Mesendoderm (in vitro differentiated cells): ENCODE measurements around the gene TNFRSF12A.
A peak's percentile ranks its signal among the peaks of the same experiment; 100 is the strongest.

Source experiments
- DNase-seq: peaks from one replicate; pipeline ENCODE4 v3.0.0; 2013
- H2AK5ac ChIP-seq: 2 replicates; pipeline ENCODE4 v1.6.1; 2013; ENCODE audit warnings: low read length, inconsistent platforms
- H2BK120ac ChIP-seq: 2 replicates; pipeline ENCODE4 v1.6.1; 2013; ENCODE audit warnings: low read depth, mild to moderate bottlenecking, low read length, moderate library complexity, mixed read lengths
- H2BK15ac ChIP-seq: replicated peaks from 2 replicates; pipeline ENCODE4 v1.6.1; 2013; ENCODE audit warnings: low read depth, mild to moderate bottlenecking, moderate library complexity
- H2BK5ac ChIP-seq: 2 replicates; pipeline ENCODE4 v1.6.1; 2013; ENCODE audit warnings: low read length, inconsistent platforms
- H3K18ac ChIP-seq: 2 replicates; pipeline ENCODE4 v1.6.1; 2013; ENCODE audit warnings: mild to moderate bottlenecking, low read length, mixed read lengths
- H3K23ac ChIP-seq: one replicate; pipeline ENCODE4 v1.6.1; 2013; ENCODE audit warnings: low read length
- H3K27ac ChIP-seq: 2 replicates; pipeline ENCODE4 v1.5.1; 2013; ENCODE audit warnings: low read depth, mild to moderate bottlenecking, inconsistent platforms, low read length, moderate library complexity
- H3K27me3 ChIP-seq: 2 replicates; pipeline ENCODE4 v1.6.1; 2013; ENCODE audit warnings: low read length, control low read depth, mild to moderate bottlenecking, inconsistent platforms; ENCODE audit not compliant: insufficient read depth, poor library complexity
- H3K36me3 ChIP-seq: 2 replicates; pipeline ENCODE4 v1.6.1; 2013; ENCODE audit warnings: low read length, inconsistent platforms; ENCODE audit not compliant: control insufficient read depth, insufficient read depth
- H3K4ac ChIP-seq: one replicate; pipeline ENCODE4 v1.6.1; 2013; ENCODE audit warnings: low read depth, mild to moderate bottlenecking, low read length, moderate library complexity
- H3K4me1 ChIP-seq: 2 replicates; pipeline ENCODE4 v1.6.1; 2013; ENCODE audit warnings: low read depth, low read length, inconsistent platforms; ENCODE audit not compliant: control insufficient read depth
- H3K4me2 ChIP-seq: 2 replicates; pipeline ENCODE4 v1.6.1; 2013; ENCODE audit warnings: low read length
- H3K4me3 ChIP-seq: 2 replicates; pipeline ENCODE4 v1.5.1; 2013; ENCODE audit warnings: mild to moderate bottlenecking, low read length
- H3K56ac ChIP-seq: one replicate; pipeline ENCODE4 v1.6.1; 2013; ENCODE audit warnings: low read length
- H3K79me1 ChIP-seq: 2 replicates; pipeline ENCODE4 v1.6.1; 2013; ENCODE audit warnings: low read length, inconsistent platforms
- H3K79me2 ChIP-seq: 2 replicates; pipeline ENCODE4 v1.6.1; 2013; ENCODE audit warnings: mild to moderate bottlenecking, low read length; ENCODE audit not compliant: control insufficient read depth, insufficient read depth
- H3K9ac ChIP-seq: 2 replicates; pipeline ENCODE4 v1.6.1; 2013; ENCODE audit warnings: low read length, inconsistent platforms
- H4K5ac ChIP-seq: one replicate; pipeline ENCODE4 v1.6.1; 2013; ENCODE audit warnings: low read length
- H4K8ac ChIP-seq: one replicate; pipeline ENCODE4 v1.6.1; 2013; ENCODE audit warnings: low read depth, mild to moderate bottlenecking, control low read depth, low read length, moderate library complexity
- WGBS: extraction: QIAGEN DNeasy Blood & Tissue Kit; methylation state at CpG from one replicate; pipeline ENCODE4 v1.1.7; 2013; ENCODE audit warnings: low lambda C conversion rate, missing lambda C conversion rate; ENCODE audit not compliant: insufficient coverage; ENCODE audit errors: extremely low coverage; 5-methylcytosine and 5-hydroxymethylcytosine counted together

The TNFRSF12A gene

GRCh38 chr16:2996298-2996697, 23.9 kb upstream of the TNFRSF12A start:
- Histone ChIP-seq H3K4me3 (no peak overlapping the region), H2BK5ac (no peak overlapping the region), H3K4ac (no peak overlapping the region), H4K5ac (no peak overlapping the region), H3K36me3 (no peaks in the 10 kb centered on the region), H3K27ac (no peak overlapping the region), H3K79me1 (no peaks in the 10 kb centered on the region), H2BK15ac (no peak overlapping the region), H3K23ac (no peak overlapping the region), H4K8ac (no peak overlapping the region), H2AK5ac (no peak overlapping the region), H3K56ac (peak overlapping the region; percentile 25), H3K4me1 (no peaks in the 10 kb centered on the region), H3K4me2 (no peak overlapping the region), H3K18ac (no peak overlapping the region), H3K9ac (no peak overlapping the region), H2BK120ac (no peak overlapping the region), H3K79me2 (no peaks in the 10 kb centered on the region), H3K27me3 (no peaks in the 10 kb centered on the region)
- no CpG with 5 or more reads among the region's 13 CpGs for WGBS
- no peak for DNase-seq

- no peak overlapping the region for H4K5ac ChIP-seq
- WGBS, result no CpG with 5 or more reads among the region's 6 CpGs
These were observed 20.2 kb upstream of the TNFRSF12A start for GRCh38 chr16:2999929-3000328.

DNA sequence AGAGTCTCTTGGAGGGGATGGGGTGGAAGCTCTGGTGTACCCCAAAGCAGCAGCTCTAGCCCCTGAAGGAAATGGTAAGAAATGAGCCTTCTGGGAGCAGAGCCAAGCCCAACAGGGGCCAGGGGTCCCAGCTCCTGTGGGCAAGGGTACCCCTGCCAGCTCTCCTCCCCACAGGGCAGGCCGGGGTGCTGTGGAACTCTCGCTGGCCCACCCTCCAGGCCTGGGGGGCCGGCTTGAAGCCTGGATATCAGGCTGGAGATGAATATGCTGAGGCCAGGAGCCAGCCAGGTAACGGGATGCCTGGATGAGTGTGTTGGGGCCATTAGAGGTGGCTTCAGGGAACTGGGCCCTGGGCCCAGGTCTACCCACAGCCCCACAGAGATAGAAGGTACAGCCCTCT, 19.6 kb upstream of the TNFRSF12A start:
- Histone ChIP-seq H3K79me1 (no peaks in the 10 kb centered on the region), H3K27me3 (no peaks in the 10 kb centered on the region), H3K9ac (no peak overlapping the region), H3K4me3 (no peak overlapping the region), H2BK120ac (no peak overlapping the region), H3K4me2 (no peak overlapping the region), H3K4me1 (no peaks in the 10 kb centered on the region), H3K79me2 (no peaks in the 10 kb centered on the region), H4K5ac (no peak overlapping the region), H4K8ac (no peak overlapping the region), H3K27ac (no peak overlapping the region), H3K18ac (no peak overlapping the region), H3K36me3 (no peaks in the 10 kb centered on the region), H3K23ac (no peak overlapping the region), H2AK5ac (no peak overlapping the region), H3K4ac (no peak overlapping the region), H3K56ac (no peak overlapping the region), H2BK5ac (no peak overlapping the region), H2BK15ac (no peak overlapping the region)
- DNase-seq, result no peak
- no CpG with 5 or more reads among the region's 4 CpGs for WGBS

More at GRCh38 chr16:2999929-3000328, 20.2 kb upstream of the TNFRSF12A start:
- Histone ChIP-seq H4K8ac (no peak overlapping the region), H3K18ac (no peak overlapping the region), H3K9ac (no peak overlapping the region), H3K36me3 (no peaks in the 10 kb centered on the region), H3K79me1 (no peaks in the 10 kb centered on the region), H2BK120ac (no peak overlapping the region), H3K27ac (no peak overlapping the region), H3K4me2 (no peak overlapping the region), H3K4me1 (no peaks in the 10 kb centered on the region), H2BK5ac (no peak overlapping the region), H2BK15ac (no peak overlapping the region), H3K23ac (no peak overlapping the region), H2AK5ac (no peak overlapping the region), H3K56ac (no peak overlapping the region), H3K4me3 (no peak overlapping the region), H3K79me2 (no peaks in the 10 kb centered on the region), H3K4ac (no peak overlapping the region), H3K27me3 (no peaks in the 10 kb centered on the region)
- DNase-seq, result no peak

GRCh38 chr16:3001316-3001715, 18.9 kb upstream of the TNFRSF12A start:
- Histone ChIP-seq H3K18ac (no peak overlapping the region), H2AK5ac (no peak overlapping the region), H3K23ac (no peak overlapping the region), H3K9ac (no peak overlapping the region), H4K5ac (no peak overlapping the region), H3K4ac (no peak overlapping the region), H2BK5ac (no peak overlapping the region), H3K79me2 (no peaks in the 10 kb centered on the region), H3K27ac (no peak overlapping the region), H2BK120ac (no peak overlapping the region), H3K4me1 (peaks cover 3% of the 10 kb centered on the region), H4K8ac (no peak overlapping the region), H3K79me1 (no peaks in the 10 kb centered on the region), H3K4me3 (no peak overlapping the region), H3K4me2 (no peak overlapping the region), H3K27me3 (no peaks in the 10 kb centered on the region), H3K56ac (peak overlapping the region; percentile 44), H2BK15ac (no peak overlapping the region), H3K36me3 (no peaks in the 10 kb centered on the region)
- peak; percentile 56 for DNase-seq
- WGBS, result no CpG with 5 or more reads among the region's 12 CpGs

DNA sequence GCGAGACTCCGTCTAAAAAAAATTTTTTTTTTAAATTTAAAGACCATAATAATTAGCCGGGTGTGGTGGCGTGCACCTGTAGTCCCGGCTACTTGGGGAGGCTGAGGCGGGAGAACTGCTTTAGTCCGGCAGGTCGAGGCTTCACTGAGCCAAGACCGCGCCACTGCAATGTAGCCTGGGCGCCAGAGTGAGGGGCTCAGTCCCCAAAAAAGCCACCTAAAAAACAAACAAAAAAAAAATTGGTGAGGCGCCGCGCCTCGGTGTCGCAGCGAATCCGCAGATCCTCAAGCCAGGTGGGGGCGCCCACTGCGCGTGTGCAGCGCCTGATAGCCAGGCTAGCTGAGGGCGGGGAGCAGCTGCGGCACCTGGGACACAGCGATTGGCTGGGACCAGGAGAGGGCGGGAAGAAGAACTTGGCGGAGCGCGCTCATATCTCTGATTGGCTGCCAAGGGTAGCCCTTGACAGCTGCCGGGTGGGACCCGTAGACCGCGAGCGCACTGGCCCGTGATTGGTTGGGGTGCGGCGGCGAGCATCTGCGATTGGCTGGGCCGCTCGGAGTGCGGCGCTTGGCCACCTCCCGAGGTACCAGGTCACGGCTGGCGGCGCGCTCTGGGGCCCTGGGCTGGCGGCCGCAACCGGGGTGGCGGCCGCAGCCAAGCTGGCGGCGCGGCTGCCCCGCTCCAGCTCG, 16.4 kb upstream of the TNFRSF12A start:
- Histone ChIP-seq H3K4ac (no peak overlapping the region), H3K27me3 (no peaks in the 10 kb centered on the region)
- no CpG with 5 or more reads among the region's 58 CpGs for WGBS

GRCh38 chr16:3004319-3004718, 15.8 kb upstream of the TNFRSF12A start:
- Histone ChIP-seq H3K9ac (no peak overlapping the region), H2BK5ac (no peak overlapping the region), H3K27me3 (no peaks in the 10 kb centered on the region), H2BK15ac (no peak overlapping the region), H3K4me2 (peak overlapping the region; percentile 46), H3K56ac (peak overlapping the region; percentile 42), H3K23ac (no peak overlapping the region), H3K4me1 (peaks cover 23% of the 10 kb centered on the region), H3K79me1 (no peaks in the 10 kb centered on the region), H3K36me3 (no peaks in the 10 kb centered on the region), H3K18ac (no peak overlapping the region), H3K4ac (no peak overlapping the region), H4K5ac (no peak overlapping the region), H3K4me3 (no peak overlapping the region), H4K8ac (no peak overlapping the region), H3K27ac (no peak overlapping the region), H2BK120ac (no peak overlapping the region), H2AK5ac (no peak overlapping the region), H3K79me2 (no peaks in the 10 kb centered on the region)
- DNase-seq, result no peak
- no CpG with 5 or more reads among the region's 67 CpGs for WGBS

More for the DNA sequence above, 16.4 kb upstream of the TNFRSF12A start:
- H3K4me1 ChIP-seq, result peaks cover 22% of the 10 kb centered on the region
- H4K5ac ChIP-seq, result no peak overlapping the region
- H3K4me3 ChIP-seq, result no peak overlapping the region
- H3K9ac ChIP-seq, result no peak overlapping the region
- no peak overlapping the region for H3K23ac ChIP-seq
- H3K4me2 ChIP-seq, result no peak overlapping the region
- H3K56ac ChIP-seq, result peak overlapping the region; percentile 25
- H4K8ac ChIP-seq, result no peak overlapping the region
- peak; percentile 100 for DNase-seq
- no peaks in the 10 kb centered on the region for H3K79me2 ChIP-seq
- no peak overlapping the region for H2BK120ac ChIP-seq
- H2BK15ac ChIP-seq, result no peak overlapping the region
- H3K18ac ChIP-seq, result no peak overlapping the region
- H2AK5ac ChIP-seq, result no peak overlapping the region
- H2BK5ac ChIP-seq, result no peak overlapping the region
- no peaks in the 10 kb centered on the region for H3K79me1 ChIP-seq
- H3K27ac ChIP-seq, result no peak overlapping the region
- H3K36me3 ChIP-seq, result no peaks in the 10 kb centered on the region
